ENCODE results near the gene TIPIN.
"Not testable (repeated sequence)": the region's sequence is repeated elsewhere in the genome, so short reads cannot be mapped to it uniquely, and the experiment has no call there.

Gene TIPIN

DNA sequence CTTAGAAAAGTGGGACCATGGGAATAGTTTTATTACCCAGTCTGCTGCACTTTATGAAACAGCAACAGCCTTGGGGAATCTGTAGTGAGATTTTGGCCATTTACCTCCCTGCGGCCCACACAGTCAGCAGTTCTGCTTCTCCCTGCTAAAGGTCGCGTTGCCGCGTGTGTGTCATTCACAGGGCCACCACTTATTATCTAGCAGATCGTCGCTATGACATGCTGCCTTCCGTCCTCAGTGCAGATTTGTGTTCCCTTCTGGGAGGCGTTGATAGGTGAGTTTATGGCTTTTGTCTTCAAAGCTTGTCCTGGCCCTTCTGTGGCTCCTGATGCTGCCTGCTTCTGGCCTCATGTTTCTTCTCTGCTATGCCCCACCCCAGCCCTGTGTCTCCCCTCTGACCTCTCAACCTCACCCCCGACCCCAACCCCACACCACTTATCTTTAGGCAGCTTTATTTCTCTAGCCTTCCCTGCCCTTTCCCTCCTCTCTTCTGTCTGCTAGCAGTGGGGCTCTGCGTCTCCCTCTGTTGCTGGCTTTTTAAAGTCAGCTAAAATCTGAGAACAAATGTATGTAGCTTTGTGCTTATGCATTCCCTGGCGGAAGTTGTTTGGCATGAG is 33.1 kb downstream of the TIPIN start:
- TF ChIP-seq, protein P1, sequence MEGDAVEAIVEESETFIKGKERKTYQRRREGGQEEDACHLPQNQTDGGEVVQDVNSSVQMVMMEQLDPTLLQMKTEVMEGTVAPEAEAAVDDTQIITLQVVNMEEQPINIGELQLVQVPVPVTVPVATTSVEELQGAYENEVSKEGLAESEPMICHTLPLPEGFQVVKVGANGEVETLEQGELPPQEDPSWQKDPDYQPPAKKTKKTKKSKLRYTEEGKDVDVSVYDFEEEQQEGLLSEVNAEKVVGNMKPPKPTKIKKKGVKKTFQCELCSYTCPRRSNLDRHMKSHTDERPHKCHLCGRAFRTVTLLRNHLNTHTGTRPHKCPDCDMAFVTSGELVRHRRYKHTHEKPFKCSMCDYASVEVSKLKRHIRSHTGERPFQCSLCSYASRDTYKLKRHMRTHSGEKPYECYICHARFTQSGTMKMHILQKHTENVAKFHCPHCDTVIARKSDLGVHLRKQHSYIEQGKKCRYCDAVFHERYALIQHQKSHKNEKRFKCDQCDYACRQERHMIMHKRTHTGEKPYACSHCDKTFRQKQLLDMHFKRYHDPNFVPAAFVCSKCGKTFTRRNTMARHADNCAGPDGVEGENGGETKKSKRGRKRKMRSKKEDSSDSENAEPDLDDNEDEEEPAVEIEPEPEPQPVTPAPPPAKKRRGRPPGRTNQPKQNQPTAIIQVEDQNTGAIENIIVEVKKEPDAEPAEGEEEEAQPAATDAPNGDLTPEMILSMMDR (IDR thresholded peaks at IDR 0.05; ENCODE audit: extremely low read depth, insufficient read depth, missing control alignments): no peak
- in situ Hi-C loops (cut with MboI; ENCODE audit: low pct_unique_long_range_greater_than_20kb, low sequenced_read_pairs, unreplicated experiment): no loop called here
- no peak for DNase-seq (ENCODE audit: low spot score)

DNA sequence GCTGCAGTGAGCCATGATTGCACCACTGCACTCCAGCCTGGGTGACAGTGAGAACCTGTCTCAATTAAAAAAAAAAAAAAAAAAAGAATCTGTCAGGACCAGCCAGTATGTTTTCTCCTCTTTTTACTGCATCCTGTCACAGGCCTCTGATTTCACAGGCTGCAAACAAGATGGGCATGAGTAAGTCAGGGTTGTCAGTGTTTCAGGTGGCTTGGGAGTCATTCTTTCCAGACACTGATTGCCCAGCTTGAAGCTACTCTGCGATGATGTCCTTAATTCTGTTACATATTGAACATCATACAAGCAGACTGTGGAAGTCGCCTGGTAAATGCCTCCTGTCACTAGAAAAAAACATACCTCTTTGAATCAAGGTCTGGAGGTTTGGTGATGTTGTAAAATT is 44.3 kb downstream of the TIPIN start:
- TF ChIP-seq, protein P1 (IDR thresholded peaks at IDR 0.05; ENCODE audit: extremely low read depth, insufficient read depth, missing control alignments): no peak
- in situ Hi-C loops (cut with MboI; ENCODE audit: low pct_unique_long_range_greater_than_20kb, low sequenced_read_pairs, unreplicated experiment): no loop called here

GRCh38 chr15:66310786-66311185 is 45.7 kb downstream of the TIPIN start:
- TF ChIP-seq, protein P1 (IDR thresholded peaks at IDR 0.05; ENCODE audit: extremely low read depth, insufficient read depth, missing control alignments): no peak
- in situ Hi-C loops (cut with MboI; ENCODE audit: low pct_unique_long_range_greater_than_20kb, low sequenced_read_pairs, unreplicated experiment): no loop called here
- no peak for DNase-seq (ENCODE audit: low spot score)

More for the DNA sequence above, 44.3 kb downstream of the TIPIN start:
- no peak for DNase-seq (ENCODE audit: low spot score)

- in situ Hi-C loops (cut with MboI; ENCODE audit: low pct_unique_long_range_greater_than_20kb, low sequenced_read_pairs, unreplicated experiment): no loop called here
- TF ChIP-seq, protein P1 (IDR thresholded peaks at IDR 0.05; ENCODE audit: extremely low read depth, insufficient read depth, missing control alignments): no peak
- DNase-seq (ENCODE audit: low spot score): no peak
Measured at GRCh38 chr15:66309828-66310227, 46.7 kb downstream of the TIPIN start.

DNA sequence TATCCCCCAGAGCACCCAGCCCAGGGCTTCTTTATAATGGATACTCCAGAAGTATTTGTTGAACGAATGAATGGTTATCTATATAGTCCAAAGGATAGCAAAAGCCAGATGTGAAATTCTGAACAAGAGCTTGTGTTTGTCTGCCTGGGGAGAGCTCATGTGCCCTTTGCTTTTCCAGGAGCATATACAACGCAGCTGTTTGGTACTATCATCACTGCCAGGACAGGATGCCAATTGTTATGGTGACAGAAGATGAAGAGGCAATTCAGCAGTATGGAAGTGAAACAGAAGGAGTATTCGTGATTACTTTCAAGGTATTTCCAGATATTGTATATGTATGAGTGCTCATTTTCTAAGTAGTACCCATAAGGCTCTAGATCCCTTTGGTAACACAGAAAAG is 48.0 kb downstream of the TIPIN start:
- TF ChIP-seq, protein P1 (IDR thresholded peaks at IDR 0.05; ENCODE audit: extremely low read depth, insufficient read depth, missing control alignments): no peak
- in situ Hi-C loops (cut with MboI; ENCODE audit: low pct_unique_long_range_greater_than_20kb, low sequenced_read_pairs, unreplicated experiment): no loop called here
- DNase-seq (ENCODE audit: low spot score): no peak

GRCh38 chr15:66306381-66306780 is 50.1 kb downstream of the TIPIN start:
- in situ Hi-C loops (cut with MboI; ENCODE audit: low pct_unique_long_range_greater_than_20kb, low sequenced_read_pairs, unreplicated experiment): no loop called here
- no peak for DNase-seq (ENCODE audit: low spot score)
- TF ChIP-seq, protein P1 (IDR thresholded peaks at IDR 0.05; ENCODE audit: extremely low read depth, insufficient read depth, missing control alignments): no peak

DNA sequence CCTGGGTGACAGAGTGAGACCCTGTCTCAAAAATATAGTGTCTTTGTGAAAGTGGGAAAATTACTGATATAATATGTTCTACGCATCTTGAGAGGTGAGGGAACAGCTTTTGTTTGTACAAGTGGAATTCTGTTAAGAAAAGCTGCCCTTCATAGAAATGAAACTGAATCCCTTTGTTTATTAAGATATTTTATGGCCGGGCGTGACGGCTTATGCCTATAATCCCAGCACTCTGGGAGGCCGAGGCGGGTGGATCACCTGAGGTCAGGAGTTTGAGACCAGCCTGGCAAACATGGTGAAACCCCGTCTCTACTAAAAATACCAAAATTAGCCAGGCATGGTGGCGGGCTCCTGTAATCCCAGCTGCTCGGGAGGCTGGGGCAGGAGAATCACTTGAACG is 52.1 kb downstream of the TIPIN start:
- DNase-seq (ENCODE audit: low spot score); in situ Hi-C loops (cut with MboI; ENCODE audit: low pct_unique_long_range_greater_than_20kb, low sequenced_read_pairs, unreplicated experiment): not testable (repeated sequence)

Measured in GM13977 (cell line).